ENCODE results near the gene TOM1. TPM values are rescaled to one million over a fixed set of nuclear protein-coding genes. Genes with fewer than 3 reads are reported as not detected.
A peak's percentile ranks its signal among the peaks of the same experiment; 100 is the strongest.

The TOM1 gene
- polyA plus RNA-seq, 1 of the 3 experiments (the other 2 are of a cell fraction) = 26.9 TPM

GRCh38 chr22:35354068-35354467, 54.4 kb downstream of the TOM1 start:
- Histone ChIP-seq H3K9me3 (no peaks in the 10 kb centered on the region), H3K27me3 (ENCODE audit: insufficient read depth) (no peaks in the 10 kb centered on the region), H3K36me3 (replicated peaks in 1 of 2; ENCODE audit: control insufficient read depth in 1 of 2, insufficient read depth in 2 of 2, low read length in 1 of 2) (no peaks in the 10 kb centered on the region), H3K4me1 (ENCODE audit: control insufficient read depth in 1 of 2, insufficient read depth in 2 of 2, low read depth in 1 of 2, low read length in 1 of 2) (peaks cover 5 to 21% of the 10 kb centered on the region in 2 experiments; a peak in 2 of 4 replicates), H4K20me1 (ENCODE audit: insufficient read depth) (no peaks in the 10 kb centered on the region), H3K27ac (ENCODE audit: low read depth in 2 of 2, low read length in 1 of 2) (no peak overlapping the region), H3F3A (replicated peaks; ENCODE audit: insufficient read depth) (peaks cover 15% of the 10 kb centered on the region), H2AFZ (ENCODE audit: low read depth) (no peak overlapping the region), H3K9me2 (no peaks in the 10 kb centered on the region), H3K9ac (no peak overlapping the region), H3K79me2 (ENCODE audit: insufficient read depth) (no peaks in the 10 kb centered on the region), H3K4me2 (no peak overlapping the region), H3K4me3 (ENCODE audit: low read depth in 2 of 2, low read length in 1 of 2) (no peak overlapping the region)
- POLR2A ChIA-PET = no interaction called here
- TF ChIP-seq POLR2AphosphoS5 (IDR thresholded peaks at IDR 0.05; ENCODE audit: low read depth, low read length) (no peak), FOXM1 (IDR thresholded peaks at IDR 0.05; ENCODE audit: low read depth) (no peak), MEF2A (IDR thresholded peaks at IDR 0.05; ENCODE audit: borderline replicate concordance, low read depth) (no peak), CTCF (IDR thresholded peaks at IDR 0.05) (no peak), MXI1 (IDR thresholded peaks at IDR 0.05; ENCODE audit: low read depth, low read length) (no peak), USF1 (IDR thresholded peaks at IDR 0.05; ENCODE audit: borderline replicate concordance, low read depth) (no peak), RAD21 (IDR thresholded peaks at IDR 0.05; ENCODE audit: low read length) (no peak), GABPA (IDR thresholded peaks at IDR 0.05; ENCODE audit: low read depth) (no peak), PBX3 (IDR thresholded peaks at IDR 0.05) (no peak)
- WGBS (ENCODE audit: low lambda C conversion rate) = 97% methylated on average over 4 of the region's 4 CpGs
- no peak for DNase-seq
- CTCF ChIA-PET = interaction anchor here (1.0 to 1.5 kb wide), 2 partner anchors 29 to 77 kb away, joined by 5 read pairs; no protein-coding TSS in a partner anchor

GRCh38 chr22:35357883-35358621, 58.4 kb downstream of the TOM1 start:
- DNase-seq = no peak
- CTCF ChIA-PET = interaction anchor here (0.8 to 1.0 kb wide), 2 partner anchors 8 to 19 kb away, joined by 3 to 5 read pairs; no protein-coding TSS in a partner anchor
- peaks cover 19% of the 10 kb centered on the region for H3F3A ChIP-seq (replicated peaks; ENCODE audit: insufficient read depth)

More at GRCh38 chr22:35357883-35358621, 58.4 kb downstream of the TOM1 start:
- Histone ChIP-seq H3K36me3 (replicated peaks in 1 of 2; ENCODE audit: control insufficient read depth in 1 of 2, insufficient read depth in 2 of 2, low read length in 1 of 2) (no peaks in the 10 kb centered on the region), H3K4me1 (ENCODE audit: control insufficient read depth in 1 of 2, insufficient read depth in 2 of 2, low read depth in 1 of 2, low read length in 1 of 2) (no peaks in the 10 kb centered on the region), H3K9me2 (no peaks in the 10 kb centered on the region), H3K79me2 (ENCODE audit: insufficient read depth) (no peaks in the 10 kb centered on the region), H3K9ac (no peak overlapping the region), H3K9me3 (no peaks in the 10 kb centered on the region), H4K20me1 (ENCODE audit: insufficient read depth) (no peaks in the 10 kb centered on the region), H2AFZ (ENCODE audit: low read depth) (no peak overlapping the region), H3K4me2 (no peak overlapping the region), H3K27ac (ENCODE audit: low read depth in 2 of 2, low read length in 1 of 2) (no peak overlapping the region), H3K4me3 (ENCODE audit: low read depth in 2 of 2, low read length in 1 of 2) (no peak overlapping the region), H3K27me3 (ENCODE audit: insufficient read depth) (no peaks in the 10 kb centered on the region)
- POLR2A ChIA-PET = interaction anchor here (0.6 kb wide), 1 partner anchor 38 kb away, joined by 4 read pairs; no protein-coding TSS in a partner anchor
- TF ChIP-seq CHD2 (IDR thresholded peaks at IDR 0.05; ENCODE audit: low read length, partially characterized antibody) = no peak
- no peak for TF ChIP-seq MEF2A (IDR thresholded peaks at IDR 0.05; ENCODE audit: borderline replicate concordance, low read depth)
- no peak for TF ChIP-seq RXRA (IDR thresholded peaks at IDR 0.05; ENCODE audit: borderline replicate concordance, low read depth)
- no peak for TF ChIP-seq CTCF (IDR thresholded peaks at IDR 0.05)
- TF ChIP-seq RCOR1 (IDR thresholded peaks at IDR 0.05; ENCODE audit: low read length) = no peak
- peak; percentile 18; the same call in 1 of the 2 replicates for TF ChIP-seq FOSL2 (IDR thresholded peaks at IDR 0.05; ENCODE audit: borderline replicate concordance, low read depth)
- no peak for TF ChIP-seq MXI1 (IDR thresholded peaks at IDR 0.05; ENCODE audit: low read depth, low read length)
- 0 out of 2 replicates have a peak, but pooled peaks have one; percentile 9 for TF ChIP-seq JUND (IDR thresholded peaks at IDR 0.05)
- 66% methylated on average over 6 of the region's 6 CpGs for WGBS (ENCODE audit: low lambda C conversion rate)

Data from SK-N-SH (cell line).